Activated CD8-positive, alpha-beta T cell treated with anti-CD3 and anti-CD28 coated beads for 36 hours (primary cell): ENCODE data around the gene MTHFD2. TPM values are rescaled to one million over a fixed set of nuclear protein-coding genes. Genes with fewer than 3 reads are reported as not detected.
A peak's percentile ranks its signal among the peaks of the same experiment; 100 is the strongest.
"Not testable (repeated sequence)": the region's sequence is repeated elsewhere in the genome, so short reads cannot be mapped to it uniquely, and the experiment has no call there.

Experiments used
- ATAC-seq: fragments of 200-7000 bp; cut with Tn5 transposase; one replicate; pipeline ENCODE4 v1.10.0; 2021; ENCODE audit warnings: mild to moderate bottlenecking, moderate library complexity
- CTCF ChIA-PET: fragments of 350-600 bp; sonication (Branson Sonifier 250); formaldehyde crosslinking; loops from one replicate; lab custom pipeline; 2021; ENCODE audit warnings: antibody characterized with exemption; lab: Charles Lee
- POLR2A ChIA-PET: fragments of 350-600 bp; sonication (Branson Sonifier 250); formaldehyde crosslinking; loops from one replicate; lab custom pipeline; 2021; ENCODE audit warnings: antibody characterized with exemption; lab: Charles Lee
- DNase-seq: peaks from one replicate; pipeline ENCODE4 v3.0.0-alpha.2; 2020
- H3K27ac Mint-ChIP-seq: one replicate; pipeline ENCODE4 v1.8.0; 2021; ENCODE audit warnings: mild to moderate bottlenecking, mixed read lengths
- H3K27me3 Mint-ChIP-seq: one replicate; pipeline ENCODE4 v1.8.0; 2021; ENCODE audit warnings: mixed read lengths
- H3K36me3 Mint-ChIP-seq: one replicate; pipeline ENCODE4 v1.8.0; 2021; ENCODE audit warnings: low read depth, mixed read lengths
- H3K4me1 Mint-ChIP-seq: one replicate; pipeline ENCODE4 v1.8.0; 2021; ENCODE audit warnings: low read depth, mixed read lengths
- H3K4me3 Mint-ChIP-seq: one replicate; pipeline ENCODE4 v1.8.0; 2021; ENCODE audit warnings: mild to moderate bottlenecking, moderate library complexity, mixed read lengths
- H3K9me3 Mint-ChIP-seq: one replicate; pipeline ENCODE4 v1.8.0; 2021; ENCODE audit warnings: mixed read lengths
- CTCF ChIP-seq: fragments of 200-600 bp; IDR thresholded peaks from one replicate; pipeline ENCODE4 v1.8.0; 2022; ENCODE audit warnings: antibody characterized with exemption, mild to moderate bottlenecking
- intact Hi-C: fragments of 100-400 bp; cut with micrococcal nuclease; formaldehyde crosslinking; loops from one replicate; pipeline ENCODE4 v1.10.0; 2022
- total RNA-seq, 2 experiments: library from RNA; stranded (reverse); gene quantifications; one replicate each; pipeline ENCODE4 v1.2.3, GENCODE V29; 2021

Gene MTHFD2
- total RNA-seq, 2 experiments from 2014 or later, result 348 to 361 TPM

- ATAC-seq (no peak), DNase-seq (no peak)
- ChIA-PET CTCF (interaction anchor here (0.8 to 3.4 kb wide), 6 partner anchors 10 to 382 kb away, joined by 3 to 19 read pairs (median 9); partner anchors contain the start of gene MOB1A), POLR2A (interaction anchor here (0.5 to 4.2 kb wide), 11 partner anchors 7 to 334 kb away, joined by 3 to 37 read pairs (median 10); partner anchors contain the start of genes BOLA3, MOB1A and MTHFD2)
- peak overlapping the region; percentile 97 for H3K27ac Mint-ChIP-seq
- intact Hi-C loops, result no loop called here
- H3K9me3 Mint-ChIP-seq, result no peaks in the 10 kb centered on the region
- no peaks in the 10 kb centered on the region for H3K27me3 Mint-ChIP-seq
- H3K4me1 Mint-ChIP-seq, result peaks cover 68% of the 10 kb centered on the region
- peaks cover 84% of the 10 kb centered on the region for H3K36me3 Mint-ChIP-seq
- peak overlapping the region; percentile 67 for H3K4me3 Mint-ChIP-seq
- no peak for TF ChIP-seq CTCF
These were observed 6.7 kb downstream of the MTHFD2 start for GRCh38 chr2:74205113-74205512.

GRCh38 chr2:74205596-74205995 is 7.2 kb downstream of the MTHFD2 start:
- intact Hi-C loops, result no loop called here
- peak; percentile 62 for DNase-seq
- Mint-ChIP-seq H3K9me3 (no peaks in the 10 kb centered on the region), H3K36me3 (peaks cover 83% of the 10 kb centered on the region), H3K4me1 (peaks cover 64% of the 10 kb centered on the region), H3K27ac (peak overlapping the region; percentile 97), H3K27me3 (no peaks in the 10 kb centered on the region), H3K4me3 (peak overlapping the region; percentile 67)
- no peak for TF ChIP-seq CTCF
- CTCF ChIA-PET, result interaction anchor here (0.8 to 3.4 kb wide), 6 partner anchors 10 to 382 kb away, joined by 3 to 19 read pairs (median 9); partner anchors contain the start of gene MOB1A
- peak; percentile 55 for ATAC-seq
- POLR2A ChIA-PET, result interaction anchor here (0.6 to 4.2 kb wide), 16 partner anchors 7 to 361 kb away, joined by 3 to 37 read pairs (median 4); partner anchors contain the start of genes BOLA3, MOB1A and MTHFD2

GRCh38 chr2:74206180-74206688 is 7.8 kb downstream of the MTHFD2 start:
- Mint-ChIP-seq H3K4me1 (peaks cover 59% of the 10 kb centered on the region), H3K27ac (peak overlapping the region; percentile 97), H3K4me3 (peak overlapping the region; percentile 67), H3K9me3 (no peaks in the 10 kb centered on the region), H3K36me3 (peaks cover 82% of the 10 kb centered on the region), H3K27me3 (no peaks in the 10 kb centered on the region)
- ATAC-seq (peak; percentile 91), DNase-seq (peak; percentile 80)
- TF ChIP-seq CTCF, result no peak
- ChIA-PET CTCF (interaction anchor here (0.8 to 3.4 kb wide), 8 partner anchors 9 to 383 kb away, joined by 3 to 19 read pairs (median 5); partner anchors contain the start of gene MOB1A), POLR2A (interaction anchor here (0.6 to 4.2 kb wide), 16 partner anchors 8 to 361 kb away, joined by 3 to 37 read pairs (median 4); partner anchors contain the start of genes BOLA3, MOB1A and MTHFD2)
- intact Hi-C loops, result no loop called here

GRCh38 chr2:74212702-74213410 is 14.4 kb downstream of the MTHFD2 start:
- H3K36me3 Mint-ChIP-seq, result peaks cover 61% of the 10 kb centered on the region
- DNase-seq (no peak), ATAC-seq (no peak)
- no peak overlapping the region for H3K27ac Mint-ChIP-seq
- H3K9me3 Mint-ChIP-seq, result no peaks in the 10 kb centered on the region
- peaks cover 13% of the 10 kb centered on the region for H3K4me1 Mint-ChIP-seq
- H3K4me3 Mint-ChIP-seq, result no peak overlapping the region
- CTCF ChIA-PET, result interaction anchor here (1.1 kb wide), 1 partner anchor 37 kb away, joined by 3 read pairs; no protein-coding TSS in a partner anchor
- no peaks in the 10 kb centered on the region for H3K27me3 Mint-ChIP-seq
- intact Hi-C loops, result no loop called here
- TF ChIP-seq CTCF, result no peak
- POLR2A ChIA-PET, result interaction anchor here (3.6 kb wide), 1 partner anchor 8 kb away, joined by 30 read pairs; no protein-coding TSS in a partner anchor

GRCh38 chr2:74215771-74216170 is 17.4 kb downstream of the MTHFD2 start:
- H3K4me3 Mint-ChIP-seq, intact Hi-C loops, DNase-seq, ATAC-seq, H3K27me3 Mint-ChIP-seq, H3K9me3 Mint-ChIP-seq, H3K4me1 Mint-ChIP-seq: not testable (repeated sequence)
- H3K27ac Mint-ChIP-seq, result peak overlapping the region; percentile 55
- ChIA-PET CTCF (interaction anchor here (0.7 to 3.8 kb wide), 7 partner anchors 11 to 119 kb away, joined by 3 to 15 read pairs (median 3); partner anchors contain the start of gene MOB1A), POLR2A (interaction anchor here (0.8 to 3.6 kb wide), 7 partner anchors 8 to 49 kb away, joined by 3 to 30 read pairs (median 4); partner anchors contain the start of genes MOB1A and MTHFD2)
- H3K36me3 Mint-ChIP-seq, result peaks cover 58% of the 10 kb centered on the region
